Epidermal melanocyte (primary cell): ENCODE data around the gene MUC2.

ENCODE experiments used
- DNase-seq: peaks from one replicate; pipeline ENCODE4 v3.0.0; 2011; ENCODE audit warnings: low spot score; ENCODE audit not compliant: insufficient read length

MUC2 gene

GRCh38 chr11:1036303-1036923, 38.3 kb upstream of the MUC2 start, which contains the start of gene MUC6:
MUC6 (minus strand) TSS chr11:1036718; CDS start chr11:1036655, 63 bp downstream.
- DNase-seq = no peak

- DNase-seq = no peak
Measured at GRCh38 chr11:1036931-1037330, 37.7 kb upstream of the MUC2 start.

DNA sequence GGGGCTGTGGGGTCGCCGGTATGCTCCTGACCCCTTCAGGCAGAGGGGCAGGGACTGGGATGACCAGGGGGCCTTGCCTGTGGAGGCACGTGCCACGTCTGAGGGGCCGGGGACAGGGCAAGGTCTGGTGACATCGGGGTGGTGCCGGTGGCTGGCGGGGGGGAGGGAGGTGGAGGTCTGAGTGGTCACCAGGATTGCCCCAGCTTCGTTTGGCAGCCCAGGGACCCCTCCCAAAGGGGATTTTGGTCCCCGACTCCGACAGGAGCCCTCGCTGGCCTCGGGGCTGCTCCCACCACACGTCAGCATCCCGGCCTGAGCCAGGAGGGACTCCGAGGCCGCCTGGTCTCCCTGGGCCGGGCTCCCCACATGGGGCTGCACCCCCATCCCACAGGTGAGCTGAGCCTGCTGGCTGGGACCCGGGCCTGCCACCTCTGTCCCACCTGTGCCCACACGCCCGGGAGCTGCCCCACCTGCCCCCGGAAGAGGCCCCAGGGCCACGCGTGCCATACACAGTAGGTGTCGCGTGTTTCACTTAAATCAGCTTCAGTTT, 37.1 kb upstream of the MUC2 start:
- no peak for DNase-seq

- no peak for DNase-seq
Measured at GRCh38 chr11:1038361-1038760, 36.3 kb upstream of the MUC2 start.

GRCh38 chr11:1038921-1039320, 35.8 kb upstream of the MUC2 start:
- no peak for DNase-seq

DNA sequence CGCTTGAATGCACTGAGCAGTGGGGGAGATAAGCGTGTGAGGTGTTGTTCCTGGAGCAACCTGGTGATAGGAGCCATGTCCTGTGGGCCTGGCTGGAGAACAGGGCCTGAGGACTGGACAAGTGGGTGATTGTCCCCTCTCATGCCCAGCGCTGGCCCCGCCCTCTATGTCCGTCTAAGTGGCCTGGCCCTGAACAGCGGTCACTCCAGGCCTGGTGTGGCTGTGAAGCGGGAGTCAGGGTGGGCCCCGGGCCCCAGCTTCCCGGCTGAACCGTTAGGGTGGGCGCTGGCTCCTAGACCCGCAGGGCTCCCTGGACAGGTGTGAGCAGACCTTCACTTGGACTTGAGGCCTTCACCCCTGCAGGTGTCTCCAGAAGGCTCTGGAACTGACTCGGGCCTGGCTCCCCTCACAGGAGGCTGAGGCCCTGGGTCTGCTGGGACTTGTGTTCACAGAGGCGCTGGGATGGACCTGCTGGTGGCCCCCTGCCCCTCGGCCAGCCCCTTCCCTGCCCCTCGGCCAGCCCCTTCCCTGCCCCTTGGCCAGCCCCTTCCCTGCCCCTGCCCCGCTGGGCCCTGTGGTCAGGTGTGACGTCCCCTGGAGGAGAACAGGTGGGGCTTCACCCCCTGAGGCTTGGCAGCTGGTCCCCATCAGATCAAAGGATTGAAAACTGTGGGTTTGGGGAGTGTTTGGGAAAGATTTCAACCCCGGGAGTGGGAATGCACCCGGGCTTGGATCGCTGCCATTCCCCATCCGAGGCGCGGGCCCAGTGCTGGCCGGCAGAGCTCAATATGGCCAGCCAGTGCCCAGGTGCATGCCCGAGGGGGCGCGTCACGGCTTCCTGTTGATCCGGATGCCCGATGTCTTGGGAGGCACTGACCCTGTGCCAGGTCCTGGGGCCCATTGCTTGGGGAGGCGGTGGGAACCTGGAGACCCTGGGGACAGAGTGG, 34.9 kb upstream of the MUC2 start:
- no peak for DNase-seq

GRCh38 chr11:1040428-1041148, 34.1 kb upstream of the MUC2 start:
- DNase-seq = no peak

- no peak for DNase-seq
Measured at GRCh38 chr11:1041149-1041467, 33.6 kb upstream of the MUC2 start.

DNA sequence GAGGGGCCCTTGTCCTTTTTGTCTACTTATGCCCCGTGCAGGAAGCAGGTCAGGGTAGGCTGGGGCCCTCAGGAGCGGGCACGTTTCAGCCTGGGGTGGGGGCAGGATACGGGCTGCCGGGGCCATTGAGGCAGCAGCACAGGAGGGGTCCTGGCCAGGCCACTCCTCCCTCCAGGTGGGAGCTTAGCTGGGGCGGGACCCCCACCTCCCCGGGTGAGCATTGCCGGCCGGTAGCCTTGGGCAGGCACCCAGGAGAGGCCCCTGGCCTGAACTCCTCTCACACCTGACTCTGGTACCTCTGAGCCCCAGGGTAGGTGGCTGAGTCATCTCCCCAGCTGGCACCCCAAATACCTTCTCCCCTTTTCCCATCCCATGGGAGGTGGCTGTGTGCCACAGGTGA, 33.2 kb upstream of the MUC2 start:
- no peak for DNase-seq

DNA sequence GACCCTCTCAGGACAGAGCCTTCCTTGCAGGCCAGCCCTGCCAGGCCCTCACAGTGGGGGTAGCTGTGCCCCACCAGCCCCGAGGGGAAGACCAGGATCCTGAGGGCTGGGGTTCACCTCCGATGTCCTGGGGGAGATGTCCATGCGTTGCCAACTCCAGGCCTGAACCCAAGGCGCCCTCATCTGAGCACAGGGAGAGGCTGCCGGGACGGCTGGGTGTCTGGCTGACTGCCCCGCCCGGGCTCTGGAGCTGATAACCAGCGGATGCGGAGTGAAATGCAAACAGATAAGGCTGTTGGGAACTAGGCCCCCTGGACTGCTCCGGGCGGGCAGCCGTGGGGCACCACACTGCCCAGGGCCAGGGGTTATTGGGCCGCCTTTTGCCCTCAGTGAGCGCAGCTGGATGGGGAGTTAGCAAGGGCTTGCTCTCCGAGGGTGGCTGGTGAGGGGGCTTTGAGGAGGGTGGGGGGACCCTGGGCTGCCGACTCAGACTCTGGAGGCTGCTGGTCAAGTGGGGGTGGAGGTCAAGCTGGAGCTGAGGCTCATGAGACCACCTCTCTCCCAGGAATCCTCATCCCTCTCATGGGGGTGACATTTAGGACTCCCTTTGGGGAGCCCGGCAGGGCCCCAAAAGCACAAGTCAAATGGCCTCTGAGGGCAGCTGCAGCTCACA, 32.6 kb upstream of the MUC2 start:
- no peak for DNase-seq

DNA sequence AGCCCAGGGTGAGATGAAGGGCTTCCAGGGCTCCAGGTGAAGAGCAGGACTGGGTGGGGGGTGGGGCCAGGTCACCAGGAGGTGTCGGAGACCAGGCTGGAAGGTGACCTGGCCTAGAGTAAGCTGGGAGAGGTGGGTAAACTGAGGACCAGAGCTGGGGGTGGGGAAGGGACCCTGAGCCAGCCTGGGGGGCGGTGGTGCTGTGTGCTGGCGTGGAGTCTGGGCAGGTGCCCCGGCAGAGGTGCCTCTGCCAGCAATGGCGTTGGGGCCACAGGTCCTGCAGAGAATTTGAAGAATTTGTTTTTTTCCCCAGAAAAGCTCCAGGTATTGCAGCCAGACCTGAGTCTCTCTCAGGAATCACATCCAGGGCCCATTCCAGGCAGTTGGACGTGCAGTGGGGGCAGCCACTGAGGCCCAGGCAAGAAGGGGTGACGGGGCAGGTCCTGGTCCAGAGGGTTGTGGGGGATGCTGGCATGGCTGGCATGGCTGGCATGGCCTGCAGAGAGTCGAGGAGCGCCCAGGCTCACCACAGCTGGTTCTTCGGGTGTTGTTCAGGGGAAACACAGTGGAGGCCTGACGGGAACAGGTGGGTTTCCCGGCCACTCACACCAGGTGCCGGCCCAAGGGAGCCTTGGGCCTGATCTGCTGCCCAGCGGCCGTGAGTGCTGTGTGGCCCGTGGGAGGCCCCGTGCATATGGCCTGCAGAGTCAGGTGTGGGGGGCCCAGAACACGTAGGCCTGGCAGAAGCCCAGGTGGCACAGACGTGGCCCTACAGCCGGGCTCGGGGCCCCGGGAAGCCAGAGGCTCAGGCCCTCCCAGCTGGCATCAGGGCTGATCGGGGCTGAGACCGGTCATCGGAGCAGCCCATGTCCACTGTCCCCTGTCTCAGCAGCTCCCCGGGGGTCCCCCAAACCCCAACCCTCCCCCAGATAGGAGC, 31.8 kb upstream of the MUC2 start:
- no peak for DNase-seq

DNA sequence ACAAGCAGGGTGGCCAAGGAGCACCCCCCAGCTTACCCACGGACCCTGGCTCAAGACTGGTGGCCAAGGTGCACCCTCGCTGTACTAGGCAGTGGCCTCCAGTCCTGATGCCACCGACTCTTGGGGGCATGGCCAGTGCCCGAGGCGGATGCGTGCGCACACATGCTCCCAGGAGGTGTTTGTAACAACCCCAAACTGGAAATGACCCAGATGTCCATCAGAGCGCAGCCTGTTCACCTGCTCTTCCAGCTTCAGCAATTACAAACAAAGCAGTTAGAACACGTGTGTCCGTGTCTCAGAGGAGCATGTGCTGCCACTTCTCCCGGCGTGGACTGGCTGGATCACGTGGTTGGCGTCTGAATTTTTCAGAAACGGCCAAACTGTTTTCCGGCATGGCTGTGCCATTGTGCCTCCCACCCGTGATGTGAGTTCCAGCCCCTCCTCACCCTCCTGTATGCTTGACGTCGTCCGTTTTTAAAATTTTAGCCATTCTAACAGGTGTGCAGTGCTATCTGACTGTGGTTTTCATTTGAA, 31.0 kb upstream of the MUC2 start:
- no peak for DNase-seq

DNA sequence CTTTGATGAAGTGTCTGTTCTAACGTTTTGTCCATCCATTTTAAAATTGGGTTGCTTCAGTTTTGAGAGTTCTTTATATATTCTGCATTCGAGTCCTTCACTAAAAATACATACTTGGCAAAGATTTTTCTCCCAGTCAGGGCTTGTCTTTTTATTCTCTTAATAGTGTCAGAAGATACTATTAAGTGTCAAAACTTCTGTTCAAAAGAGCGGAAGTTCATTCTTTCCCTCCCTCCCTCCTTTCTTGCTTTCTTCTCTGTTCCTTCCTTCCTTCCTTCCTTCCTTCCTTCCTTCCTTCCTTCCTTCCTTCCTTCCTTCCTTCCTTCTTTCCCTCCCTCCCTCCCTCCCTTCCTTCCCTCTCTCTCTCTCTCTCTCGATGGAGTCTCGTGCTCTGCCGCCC, 30.5 kb upstream of the MUC2 start:
- DNase-seq = no peak

DNA sequence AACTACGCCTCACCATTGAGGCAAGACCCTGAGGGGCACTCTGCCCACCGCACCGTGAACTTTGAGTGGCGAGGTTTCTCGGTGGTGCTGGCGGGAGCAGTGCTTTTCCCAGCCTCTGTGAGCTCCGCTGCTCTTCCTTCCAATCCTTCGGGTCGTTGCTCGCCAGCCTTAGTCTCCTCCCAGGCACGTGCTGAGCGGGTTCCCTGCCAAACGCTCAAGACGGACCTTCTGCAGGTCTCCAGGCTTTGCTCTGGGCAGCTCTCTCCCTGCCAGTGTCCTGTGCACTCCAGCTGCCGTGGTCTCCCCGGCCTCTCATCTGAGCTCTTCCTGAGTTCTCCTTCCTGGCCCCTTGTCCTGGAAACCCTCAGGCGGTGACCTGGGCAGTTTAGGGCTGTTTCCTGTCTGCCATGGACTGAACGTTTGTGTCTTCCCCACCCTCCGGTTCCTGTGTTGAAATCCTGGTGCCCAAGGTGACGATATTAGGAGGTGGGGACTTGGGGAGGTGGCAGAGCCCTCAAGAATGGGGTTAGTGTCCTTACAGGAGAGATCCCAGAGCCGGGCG, 27.0 kb upstream of the MUC2 start:
- DNase-seq = no peak

GRCh38 chr11:1048375-1049070, 26.2 kb upstream of the MUC2 start:
- no peak for DNase-seq

- DNase-seq = no peak
Measured at GRCh38 chr11:1049071-1049405, 25.6 kb upstream of the MUC2 start.

GRCh38 chr11:1049431-1049891, 25.2 kb upstream of the MUC2 start:
- no peak for DNase-seq

DNA sequence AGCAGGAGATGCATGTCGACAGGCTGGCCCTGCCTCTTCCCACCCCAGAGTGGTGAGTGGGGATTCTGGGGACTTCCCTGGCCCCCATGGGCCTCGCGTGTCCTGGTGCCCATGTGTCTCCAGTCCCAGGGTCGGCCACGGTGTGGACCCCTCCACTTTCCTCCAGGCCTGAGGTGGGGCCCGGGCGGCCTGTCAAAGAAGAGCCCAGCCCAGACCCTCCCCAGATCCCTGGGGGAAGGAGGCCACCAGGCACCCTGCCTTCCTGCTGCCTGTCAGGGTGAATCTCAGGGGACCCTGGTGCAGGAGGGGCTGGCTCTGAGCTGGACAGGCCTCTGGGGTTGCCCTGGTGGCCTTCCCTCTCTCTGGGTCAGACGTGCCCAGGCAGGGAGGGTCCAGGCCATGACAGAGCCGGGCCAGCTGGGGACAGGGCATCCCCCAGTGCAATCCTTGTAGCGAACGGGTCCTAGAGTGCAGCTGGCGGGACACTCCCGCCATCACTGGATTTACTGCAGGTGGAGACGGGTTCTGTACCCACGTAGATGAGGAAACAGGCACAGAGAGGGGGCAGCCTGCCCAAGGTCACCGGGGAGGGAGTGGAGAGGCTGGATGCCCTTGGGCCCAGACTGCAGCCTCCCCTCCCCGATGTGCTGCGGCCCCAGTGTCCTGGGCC, 24.6 kb upstream of the MUC2 start:
- DNase-seq = no peak
